ENCODE data around the gene PSME4. TPM values are rescaled to one million over a fixed set of nuclear protein-coding genes. Genes with fewer than 3 reads are reported as not detected.
"Not testable (repeated sequence)": the region's sequence is repeated elsewhere in the genome, so short reads cannot be mapped to it uniquely, and the experiment has no call there.

PSME4 gene
- polyA plus RNA-seq, 4 donors = 19.9 to 24.2 (median 20.7) TPM

DNA sequence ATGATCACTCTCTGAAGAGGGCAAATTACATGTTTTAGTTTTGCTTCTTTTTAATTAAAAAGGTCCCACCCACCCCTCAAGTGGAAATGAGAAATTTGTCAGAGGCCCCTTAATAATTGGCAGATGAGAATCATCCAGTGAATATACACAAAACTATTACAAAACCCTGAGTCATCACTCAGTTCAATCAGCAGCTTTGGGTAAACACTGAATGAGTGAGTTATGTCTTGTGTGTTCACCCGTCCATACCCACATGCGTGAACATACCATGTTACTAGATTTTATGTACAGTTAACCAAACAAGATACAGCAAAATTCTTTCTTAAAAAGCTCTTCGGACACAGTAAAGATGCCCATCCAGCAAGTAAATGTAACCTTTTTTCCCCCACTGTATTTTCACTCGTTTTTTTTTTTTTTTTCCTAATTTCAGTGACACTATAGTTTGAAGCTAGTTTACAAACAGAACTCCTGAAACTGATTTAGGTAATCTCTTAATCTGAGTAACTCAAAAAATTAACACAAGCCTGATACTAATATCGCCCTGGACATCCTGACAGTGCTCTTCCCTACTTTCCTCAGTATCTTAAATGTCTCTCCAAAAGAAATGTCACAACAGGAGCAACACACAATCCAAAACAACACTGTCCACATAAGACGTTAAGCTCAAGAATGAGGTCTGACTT lies 1.4 kb downstream of the PSME4 start:
- Histone ChIP-seq H3K4me3 (ENCODE audit: low read depth in 1 of 3, low read length in 3 of 3) (peak overlapping the region; percentile 61 to 96 (median 83)), H3K27ac (ENCODE audit: low read depth in 1 of 3, low read length in 2 of 3) (peak overlapping the region; percentile 85 to 97 (median 93)), H3K36me3 (ENCODE audit: control insufficient read depth in 3 of 3, insufficient read depth in 2 of 3, low read depth in 1 of 3, low read length in 3 of 3) (no peaks in the 10 kb centered on the region), H3K27me3 (ENCODE audit: control insufficient read depth in 3 of 3, insufficient read depth in 3 of 3, low read length in 3 of 3) (no peaks in the 10 kb centered on the region), H3K4me1 (ENCODE audit: control insufficient read depth in 3 of 3, insufficient read depth in 2 of 3, low read depth in 1 of 3, low read length in 2 of 3) (peaks cover 0 to 4% (median 0%) of the 10 kb centered on the region in 3 donors), H3K9me3 (ENCODE audit: control insufficient read depth in 2 of 2, insufficient read depth in 1 of 2, low read depth in 1 of 2, low read length in 1 of 2) (no peaks in the 10 kb centered on the region)
- DNase-seq (peak; percentile 61 to 74), FAIRE-seq (no peak)
- 1 to 6% (median 3%) methylated on average over 6 of the region's 6 CpGs for WGBS, 3 donors

DNA sequence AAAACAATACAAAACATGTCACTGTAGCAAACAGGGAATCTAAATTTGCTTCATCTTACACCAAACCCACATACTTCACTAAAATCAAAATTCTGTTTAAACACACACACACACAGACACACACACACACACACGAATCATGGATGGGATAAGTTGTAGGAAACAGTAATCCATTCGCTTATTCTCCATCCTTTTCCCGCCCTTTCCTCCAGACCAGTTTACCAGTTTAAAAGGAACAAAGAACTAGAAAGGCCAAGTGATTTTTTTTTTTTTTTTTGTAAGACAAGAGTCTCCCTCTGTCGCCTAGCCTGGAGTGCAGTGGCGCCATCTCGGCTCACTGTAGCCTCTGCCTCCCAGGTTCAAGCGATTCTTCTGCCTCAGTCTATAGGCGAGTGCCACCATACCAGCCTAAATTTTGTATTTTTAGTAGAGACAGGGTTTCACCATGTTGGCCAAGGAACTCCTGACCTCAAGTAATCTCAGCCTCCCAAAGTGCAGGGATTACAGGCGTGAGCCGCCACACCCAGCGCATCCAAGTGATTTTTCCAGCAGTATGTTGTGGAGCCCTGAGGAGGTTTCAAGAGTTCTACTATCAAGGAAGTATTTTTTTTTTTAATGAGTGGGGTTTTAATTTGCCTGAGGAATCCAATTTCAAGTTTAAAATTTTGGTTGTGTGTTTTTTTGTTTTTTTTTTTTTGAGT lies 5.7 kb downstream of the PSME4 start:
- WGBS, 3 donors = 93 to 96% (median 93%) methylated on average over 11 of the region's 11 CpGs
- no peaks in the 10 kb centered on the region for H3K9me3 ChIP-seq (ENCODE audit: control insufficient read depth in 2 of 2, insufficient read depth in 1 of 2, low read depth in 1 of 2, low read length in 1 of 2)
- FAIRE-seq (no peak), DNase-seq (no peak)
- no peak overlapping the region for H3K27ac ChIP-seq (ENCODE audit: low read depth in 1 of 3, low read length in 2 of 3)
- H3K4me1 ChIP-seq (ENCODE audit: control insufficient read depth in 3 of 3, insufficient read depth in 2 of 3, low read depth in 1 of 3, low read length in 2 of 3) = peaks cover 0 to 7% (median 4%) of the 10 kb centered on the region in 3 donors
- no peaks in the 10 kb centered on the region for H3K27me3 ChIP-seq (ENCODE audit: control insufficient read depth in 3 of 3, insufficient read depth in 3 of 3, low read length in 3 of 3)
- no peak overlapping the region for H3K4me3 ChIP-seq (ENCODE audit: low read depth in 1 of 3, low read length in 3 of 3)
- peaks cover 0 to 2% (median 0%) of the 10 kb centered on the region in 3 donors for H3K36me3 ChIP-seq (ENCODE audit: control insufficient read depth in 3 of 3, insufficient read depth in 2 of 3, low read depth in 1 of 3, low read length in 3 of 3)

DNA sequence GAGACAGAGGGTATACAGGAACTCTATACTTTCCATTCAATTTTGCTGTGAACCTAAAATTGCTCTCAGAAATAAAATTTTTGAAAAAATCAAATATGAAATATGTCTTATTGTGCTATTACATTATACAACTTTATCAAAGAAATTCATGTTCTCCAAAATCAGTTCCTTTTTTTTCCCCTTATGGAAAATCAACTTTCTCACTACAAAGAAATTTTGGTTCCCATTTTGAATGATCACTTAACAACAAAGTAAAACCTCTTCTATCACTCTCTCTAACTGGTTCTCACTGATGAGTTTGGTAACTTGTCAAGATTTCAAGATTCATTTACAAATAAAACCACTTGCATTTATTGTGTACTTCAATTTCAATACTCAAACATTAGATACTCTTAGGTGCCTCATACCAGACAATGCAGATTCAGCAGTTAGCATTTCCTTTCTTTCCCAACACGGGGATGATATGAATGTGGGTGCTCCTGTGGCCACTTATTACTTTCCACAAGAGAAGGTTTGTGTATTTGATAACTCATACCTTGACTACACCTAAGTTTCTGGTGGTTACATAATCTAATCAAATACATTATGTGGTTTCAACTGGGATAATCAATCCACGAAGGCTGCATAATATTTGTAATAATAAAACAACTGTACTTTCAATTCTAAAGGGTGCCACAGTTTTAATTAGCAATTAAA lies 6.4 kb downstream of the PSME4 start:
- peaks cover 0 to 7% (median 4%) of the 10 kb centered on the region in 3 donors for H3K4me1 ChIP-seq (ENCODE audit: control insufficient read depth in 3 of 3, insufficient read depth in 2 of 3, low read depth in 1 of 3, low read length in 2 of 3)
- no peak for FAIRE-seq
- H3K27me3 ChIP-seq (ENCODE audit: control insufficient read depth in 3 of 3, insufficient read depth in 3 of 3, low read length in 3 of 3) = no peaks in the 10 kb centered on the region
- H3K36me3 ChIP-seq (ENCODE audit: control insufficient read depth in 3 of 3, insufficient read depth in 2 of 3, low read depth in 1 of 3, low read length in 3 of 3) = peaks cover 0 to 2% (median 0%) of the 10 kb centered on the region in 3 donors
- no peaks in the 10 kb centered on the region for H3K9me3 ChIP-seq (ENCODE audit: control insufficient read depth in 2 of 2, insufficient read depth in 1 of 2, low read depth in 1 of 2, low read length in 1 of 2)
- no peak overlapping the region for H3K27ac ChIP-seq (ENCODE audit: low read depth in 1 of 3, low read length in 2 of 3)
- DNase-seq = no peak
- H3K4me3 ChIP-seq (ENCODE audit: low read depth in 1 of 3, low read length in 3 of 3) = no peak overlapping the region
- WGBS, 3 donors = 18 to 45% (median 33%) methylated on average over 2 of the region's 2 CpGs

DNA sequence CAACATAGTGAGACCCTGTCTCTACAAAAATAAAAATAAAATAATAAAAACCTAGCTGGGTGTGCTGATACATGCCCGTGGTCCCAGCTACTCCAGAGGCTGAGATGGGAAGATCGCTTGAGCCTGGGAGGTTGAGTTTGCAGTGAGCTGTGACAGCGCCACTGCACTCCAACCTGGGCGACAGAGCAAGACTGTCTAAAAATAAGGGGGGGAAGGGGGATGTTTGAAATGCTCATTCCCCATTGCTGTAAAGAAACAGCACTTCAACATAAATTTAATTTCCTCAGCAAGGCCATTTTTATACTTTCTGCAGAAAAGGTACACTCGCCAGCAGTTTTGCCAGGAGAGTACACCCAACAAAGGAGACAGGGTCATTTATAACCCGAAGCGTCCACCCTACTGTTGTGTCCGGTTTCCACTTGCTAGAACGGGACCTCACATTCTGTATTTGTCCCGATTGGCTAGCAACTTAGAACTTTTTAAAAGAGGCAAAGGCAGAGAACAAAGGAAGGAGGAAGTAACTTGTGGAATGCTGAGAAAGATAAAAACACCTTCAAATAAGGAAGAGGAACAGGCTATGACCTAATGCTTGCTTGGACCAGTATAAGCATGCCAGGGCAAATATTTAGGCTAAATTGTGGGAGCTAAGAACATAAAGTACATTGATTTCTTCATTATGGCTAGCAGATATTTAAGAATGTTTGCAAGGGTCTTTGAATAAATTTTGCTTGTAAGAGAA lies 9.1 kb downstream of the PSME4 start:
- H3K9me3 ChIP-seq (ENCODE audit: control insufficient read depth in 2 of 2, insufficient read depth in 1 of 2, low read depth in 1 of 2, low read length in 1 of 2); H3K27ac ChIP-seq (ENCODE audit: low read depth in 1 of 3, low read length in 2 of 3); H3K36me3 ChIP-seq (ENCODE audit: control insufficient read depth in 3 of 3, insufficient read depth in 2 of 3, low read depth in 1 of 3, low read length in 3 of 3); H3K27me3 ChIP-seq (ENCODE audit: control insufficient read depth in 3 of 3, insufficient read depth in 3 of 3, low read length in 3 of 3); H3K4me1 ChIP-seq (ENCODE audit: control insufficient read depth in 3 of 3, insufficient read depth in 2 of 3, low read depth in 1 of 3, low read length in 2 of 3); H3K4me3 ChIP-seq (ENCODE audit: low read depth in 1 of 3, low read length in 3 of 3); DNase-seq; FAIRE-seq: not testable (repeated sequence)
- WGBS, 3 donors = 73 to 85% (median 82%) methylated on average over 10 of the region's 10 CpGs

DNA sequence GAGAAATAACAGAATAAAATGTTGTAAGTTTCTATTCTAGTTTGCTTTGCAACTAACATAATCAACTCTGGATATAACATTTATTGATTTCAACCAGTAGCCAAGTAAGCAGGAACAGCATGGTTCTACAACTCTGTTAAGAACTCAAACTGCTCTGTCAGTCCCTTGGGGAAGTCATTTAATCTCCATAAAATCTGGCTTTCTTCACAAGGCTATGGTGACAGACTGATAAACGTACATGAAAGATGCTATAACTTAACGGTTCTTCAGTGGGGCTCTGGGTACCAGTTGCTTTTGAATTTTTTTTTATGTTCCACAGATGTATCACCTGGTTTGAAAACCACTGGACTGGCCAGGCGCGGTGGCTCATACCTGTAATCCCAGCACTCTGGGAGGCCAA lies 10.3 kb downstream of the PSME4 start:
- DNase-seq = no peak
- Histone ChIP-seq H3K4me3 (ENCODE audit: low read depth in 1 of 3, low read length in 3 of 3) (no peak overlapping the region), H3K4me1 (ENCODE audit: control insufficient read depth in 3 of 3, insufficient read depth in 2 of 3, low read depth in 1 of 3, low read length in 2 of 3) (peaks cover 0 to 7% (median 0%) of the 10 kb centered on the region in 3 donors), H3K27me3 (ENCODE audit: control insufficient read depth in 3 of 3, insufficient read depth in 3 of 3, low read length in 3 of 3) (no peaks in the 10 kb centered on the region), H3K27ac (ENCODE audit: low read depth in 1 of 3, low read length in 2 of 3) (no peak overlapping the region), H3K36me3 (ENCODE audit: control insufficient read depth in 3 of 3, insufficient read depth in 2 of 3, low read depth in 1 of 3, low read length in 3 of 3) (peaks cover 0 to 5% (median 0%) of the 10 kb centered on the region in 3 donors), H3K9me3 (ENCODE audit: control insufficient read depth in 2 of 2, insufficient read depth in 1 of 2, low read depth in 1 of 2, low read length in 1 of 2) (no peaks in the 10 kb centered on the region)
- 62 to 66% (median 66%) methylated on average over 4 of the region's 4 CpGs for WGBS, 3 donors
- FAIRE-seq = no peak

DNA sequence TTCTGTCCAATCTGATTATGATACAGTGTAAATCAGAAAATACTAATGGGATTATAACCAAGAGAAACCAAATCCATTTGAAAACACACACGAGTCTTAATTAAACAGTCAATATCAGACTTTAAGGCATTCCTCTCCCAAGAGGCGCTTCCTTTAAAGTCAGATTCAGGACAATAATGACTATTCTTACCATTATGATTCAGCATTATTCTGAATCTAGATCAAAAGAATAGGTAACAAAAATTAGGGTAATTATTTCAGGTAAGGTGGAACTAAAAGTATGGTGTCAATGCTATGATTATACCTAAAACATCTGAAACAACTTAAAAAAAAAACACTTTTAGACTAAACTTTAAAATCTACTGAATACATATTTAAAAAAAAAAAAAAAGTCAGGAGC lies 12.3 kb downstream of the PSME4 start:
- FAIRE-seq (no peak), DNase-seq (no peak)
- Histone ChIP-seq H3K27me3 (ENCODE audit: control insufficient read depth in 3 of 3, insufficient read depth in 3 of 3, low read length in 3 of 3) (no peaks in the 10 kb centered on the region), H3K4me1 (ENCODE audit: control insufficient read depth in 3 of 3, insufficient read depth in 2 of 3, low read depth in 1 of 3, low read length in 2 of 3) (peaks cover 0 to 7% (median 0%) of the 10 kb centered on the region in 3 donors), H3K36me3 (ENCODE audit: control insufficient read depth in 3 of 3, insufficient read depth in 2 of 3, low read depth in 1 of 3, low read length in 3 of 3) (peaks cover 0 to 9% (median 0%) of the 10 kb centered on the region in 3 donors), H3K4me3 (ENCODE audit: low read depth in 1 of 3, low read length in 3 of 3) (no peak overlapping the region), H3K9me3 (ENCODE audit: control insufficient read depth in 2 of 2, insufficient read depth in 1 of 2, low read depth in 1 of 2, low read length in 1 of 2) (no peaks in the 10 kb centered on the region), H3K27ac (ENCODE audit: low read depth in 1 of 3, low read length in 2 of 3) (no peak overlapping the region)
- 91 to 93% (median 92%) methylated on average over 2 of the region's 2 CpGs for WGBS, 3 donors

DNA sequence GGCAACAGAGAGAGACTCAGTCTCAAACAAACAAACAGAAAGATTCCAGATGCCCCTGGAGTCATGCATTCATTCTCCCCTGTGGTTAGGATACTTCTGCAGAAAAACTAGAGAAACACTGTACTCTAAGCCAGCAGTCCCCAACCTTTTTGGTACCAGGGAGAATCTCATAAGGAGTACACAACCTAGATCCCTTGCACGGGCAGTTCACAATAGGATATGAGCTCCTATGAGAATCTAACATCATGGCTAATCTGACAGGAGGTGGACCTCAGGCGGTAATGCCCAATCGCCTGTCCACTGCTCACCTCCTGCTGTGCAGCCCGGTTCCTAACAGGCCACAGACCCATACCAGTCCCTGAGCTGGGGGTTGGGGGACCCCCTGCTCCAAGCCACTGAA lies 18.3 kb downstream of the PSME4 start:
- H3K27ac ChIP-seq (ENCODE audit: low read depth in 1 of 3, low read length in 2 of 3) = no peak overlapping the region
- DNase-seq = no peak
- no peak for FAIRE-seq
- no peaks in the 10 kb centered on the region for H3K4me1 ChIP-seq (ENCODE audit: control insufficient read depth in 3 of 3, insufficient read depth in 2 of 3, low read depth in 1 of 3, low read length in 2 of 3)
- 93 to 94% (median 94%) methylated on average over 4 of the region's 4 CpGs for WGBS, 3 donors
- no peak overlapping the region for H3K4me3 ChIP-seq (ENCODE audit: low read depth in 1 of 3, low read length in 3 of 3)
- peaks cover 0 to 14% (median 2%) of the 10 kb centered on the region in 3 donors for H3K36me3 ChIP-seq (ENCODE audit: control insufficient read depth in 3 of 3, insufficient read depth in 2 of 3, low read depth in 1 of 3, low read length in 3 of 3)
- no peaks in the 10 kb centered on the region for H3K27me3 ChIP-seq (ENCODE audit: control insufficient read depth in 3 of 3, insufficient read depth in 3 of 3, low read length in 3 of 3)
- H3K9me3 ChIP-seq (ENCODE audit: control insufficient read depth in 2 of 2, insufficient read depth in 1 of 2, low read depth in 1 of 2, low read length in 1 of 2) = no peaks in the 10 kb centered on the region

DNA sequence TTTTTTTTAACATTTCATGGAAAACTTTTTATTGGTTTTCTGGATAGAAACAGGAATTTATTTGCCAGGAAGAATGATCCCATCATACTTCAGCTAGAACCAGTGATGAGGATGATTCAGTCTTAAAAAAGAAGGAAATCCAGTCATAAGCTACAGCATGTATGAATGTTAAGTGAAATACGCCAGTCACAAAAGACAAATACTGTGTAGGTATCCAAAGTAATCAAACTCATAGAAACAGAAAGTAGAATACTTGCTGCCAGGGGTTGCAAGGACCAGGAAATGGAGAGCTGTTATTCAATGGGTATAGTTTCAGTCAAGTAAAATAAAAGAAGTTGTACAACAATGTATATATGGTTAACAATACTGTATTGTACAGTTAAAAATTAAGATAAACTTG lies 21.3 kb downstream of the PSME4 start:
- FAIRE-seq (peak; percentile 41), DNase-seq (peak in 1 of 2 donors; percentile 17)
- Histone ChIP-seq H3K9me3 (ENCODE audit: control insufficient read depth in 2 of 2, insufficient read depth in 1 of 2, low read depth in 1 of 2, low read length in 1 of 2) (no peaks in the 10 kb centered on the region), H3K4me3 (ENCODE audit: low read depth in 1 of 3, low read length in 3 of 3) (no peak overlapping the region), H3K27me3 (ENCODE audit: control insufficient read depth in 3 of 3, insufficient read depth in 3 of 3, low read length in 3 of 3) (no peaks in the 10 kb centered on the region), H3K27ac (ENCODE audit: low read depth in 1 of 3, low read length in 2 of 3) (no peak overlapping the region), H3K4me1 (ENCODE audit: control insufficient read depth in 3 of 3, insufficient read depth in 2 of 3, low read depth in 1 of 3, low read length in 2 of 3) (no peaks in the 10 kb centered on the region), H3K36me3 (ENCODE audit: control insufficient read depth in 3 of 3, insufficient read depth in 2 of 3, low read depth in 1 of 3, low read length in 3 of 3) (peaks cover 0 to 14% (median 3%) of the 10 kb centered on the region in 3 donors)
- 29 to 70% (median 53%) methylated on average over 1 of the region's 1 CpG for WGBS, 3 donors
